GM18858 (cell line): Measurements from ENCODE around the gene METAP1.
"Not testable (repeated sequence)": the region's sequence is repeated elsewhere in the genome, so short reads cannot be mapped to it uniquely, and the experiment has no call there.

Source experiments
- ATAC-seq: cut with Tn5 transposase; IDR thresholded peaks from one replicate; pipeline ENCODE4 v1.9.1; 2021; ENCODE audit not compliant: unreplicated experiment

METAP1 gene

GRCh38 chr4:98996765-98997068, 1.2 kb downstream of the METAP1 start:
- ATAC-seq = no peak

- ATAC-seq = no peak
Measured at GRCh38 chr4:98997166-98997565, 1.6 kb downstream of the METAP1 start.

GRCh38 chr4:98998551-98998950, 3.0 kb downstream of the METAP1 start:
- no peak for ATAC-seq

GRCh38 chr4:99002279-99002678, 6.8 kb downstream of the METAP1 start:
- no peak for ATAC-seq

GRCh38 chr4:99008051-99008450, 12.5 kb downstream of the METAP1 start:
- ATAC-seq = no peak

- no peak for ATAC-seq
Measured at GRCh38 chr4:99011910-99012309, 16.4 kb downstream of the METAP1 start.

- no peak for ATAC-seq
Measured at GRCh38 chr4:99013402-99013843, 17.9 kb downstream of the METAP1 start.

DNA sequence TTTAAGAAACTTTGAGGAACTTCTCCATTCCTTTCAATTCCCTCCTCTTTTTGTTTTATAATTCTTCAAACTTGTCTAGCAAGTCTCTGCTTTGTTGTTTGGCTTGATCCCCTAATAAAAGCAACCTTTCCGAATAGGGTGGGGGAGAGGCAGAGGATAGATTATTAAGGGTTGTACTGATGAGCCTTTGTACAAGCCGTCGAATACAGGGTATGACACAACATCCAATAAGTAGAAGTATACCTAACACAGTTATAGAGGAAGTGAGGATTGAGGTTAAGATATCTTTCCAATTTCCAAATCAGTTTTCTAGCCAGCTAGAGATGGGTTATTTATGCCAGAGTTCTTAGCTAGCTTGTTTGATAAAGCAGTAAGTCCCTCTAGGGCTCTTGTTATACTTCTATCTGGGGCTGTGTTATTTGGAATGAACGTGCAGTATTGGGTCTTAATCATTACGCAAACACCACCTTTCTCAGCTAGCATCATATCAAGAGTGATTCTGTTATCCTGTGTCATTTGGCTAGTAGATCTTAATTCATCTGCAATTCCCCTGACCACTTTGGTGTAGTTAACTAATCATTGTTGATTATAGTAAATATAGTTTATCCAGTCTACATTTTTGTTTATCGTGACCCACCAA, 18.5 kb downstream of the METAP1 start:
- ATAC-seq = no peak

DNA sequence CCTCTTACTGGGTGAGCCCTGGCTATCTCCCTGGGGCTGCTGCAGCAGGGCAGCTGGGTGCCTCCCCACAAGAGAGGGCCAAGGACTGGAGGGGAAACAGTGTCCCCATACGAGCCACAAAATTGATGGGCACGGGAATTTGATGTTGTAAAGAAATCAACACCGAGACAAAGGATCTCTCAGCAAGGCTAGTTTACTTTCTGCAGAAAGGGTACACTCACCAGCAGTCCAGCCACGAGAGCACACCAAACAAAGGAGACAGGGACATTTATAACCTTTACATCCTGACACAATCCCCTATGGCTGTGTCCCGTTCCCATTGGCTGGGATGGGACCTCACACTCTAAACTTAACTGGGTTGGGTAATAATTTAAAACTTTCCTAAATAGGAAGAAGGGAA, 25.9 kb downstream of the METAP1 start:
- ATAC-seq = no peak

GRCh38 chr4:99022566-99022965, 27.0 kb downstream of the METAP1 start:
- ATAC-seq = no peak

DNA sequence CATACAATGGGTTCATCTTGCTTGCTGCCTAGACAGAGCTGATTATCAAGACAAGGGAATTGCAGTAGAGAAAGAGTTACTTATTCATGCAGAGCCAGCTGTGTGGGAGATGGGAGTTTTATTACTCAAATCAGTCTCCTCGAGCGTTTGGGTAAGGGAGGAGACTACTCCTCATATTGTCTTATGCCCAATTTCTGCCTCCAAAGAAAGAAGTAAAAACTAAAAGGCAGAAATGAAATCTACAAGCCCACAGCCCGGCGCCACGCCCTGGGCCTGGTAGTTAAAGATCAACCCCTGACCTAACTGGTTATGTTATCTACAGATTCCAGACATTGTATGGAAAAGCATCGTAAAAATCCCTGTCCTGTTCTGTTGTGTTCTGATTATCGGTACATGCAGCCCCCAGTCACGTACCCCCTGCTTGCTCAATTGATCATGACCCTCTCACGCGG, 28.3 kb downstream of the METAP1 start:
- ATAC-seq = not testable (repeated sequence)

DNA sequence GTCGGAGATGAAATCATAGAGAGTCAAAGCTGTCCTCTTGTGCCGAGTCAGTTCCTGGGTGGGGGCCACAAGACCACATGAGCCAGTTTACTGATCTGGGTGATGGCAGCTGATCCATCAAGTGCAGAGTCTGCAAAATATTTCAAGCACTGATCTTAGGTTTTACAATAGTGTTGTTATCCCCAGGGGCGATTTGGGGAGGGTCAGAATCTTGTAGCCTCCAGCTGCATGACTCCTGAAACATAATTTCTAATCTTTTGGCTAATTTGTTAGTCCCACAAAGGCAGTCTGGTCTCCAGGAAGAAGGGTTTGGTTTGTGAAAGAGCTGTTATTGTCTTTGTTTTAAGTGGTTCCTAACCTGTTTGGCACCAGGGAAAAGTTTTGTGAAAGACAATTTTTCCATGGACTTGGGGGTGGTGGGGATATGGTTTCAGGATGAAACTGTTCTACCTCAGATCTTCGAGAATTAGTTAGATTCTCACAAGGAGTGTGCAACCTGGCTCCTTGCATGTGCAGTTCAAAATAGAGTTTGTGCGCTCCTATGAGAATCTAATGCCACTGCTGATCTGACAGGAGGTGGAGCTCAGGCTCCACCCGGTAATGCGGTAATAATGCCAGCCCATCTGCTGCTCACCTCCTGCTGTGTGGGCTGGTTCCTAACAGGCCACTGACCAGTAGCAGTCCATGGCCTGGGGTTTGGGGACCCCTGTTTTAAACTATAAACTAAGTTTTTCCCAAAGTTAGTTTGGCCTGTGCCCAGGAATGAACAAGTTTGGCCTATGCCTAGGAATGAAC, 29.2 kb downstream of the METAP1 start:
- no peak for ATAC-seq

DNA sequence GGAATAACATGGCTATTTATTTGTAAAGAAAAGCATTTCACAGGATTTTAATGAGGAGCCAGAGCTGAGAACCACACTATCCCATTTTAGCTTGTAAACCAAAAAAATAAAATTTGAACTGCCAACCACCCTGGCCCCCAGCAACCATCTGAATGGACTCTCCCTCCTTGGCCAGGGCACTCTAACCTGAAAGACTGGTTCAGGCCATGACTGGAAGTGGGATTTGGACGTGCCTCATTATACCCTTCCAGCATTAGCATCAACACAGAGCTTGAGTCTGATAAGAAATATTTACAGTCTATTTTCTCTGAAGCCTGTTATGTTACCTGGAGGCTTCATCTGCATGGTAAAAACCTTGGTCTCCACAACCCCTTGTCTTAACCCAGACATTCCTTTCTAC, 30.0 kb downstream of the METAP1 start:
- ATAC-seq = no peak

- ATAC-seq = no peak
Measured at GRCh38 chr4:99027304-99027703, 31.8 kb downstream of the METAP1 start.

DNA sequence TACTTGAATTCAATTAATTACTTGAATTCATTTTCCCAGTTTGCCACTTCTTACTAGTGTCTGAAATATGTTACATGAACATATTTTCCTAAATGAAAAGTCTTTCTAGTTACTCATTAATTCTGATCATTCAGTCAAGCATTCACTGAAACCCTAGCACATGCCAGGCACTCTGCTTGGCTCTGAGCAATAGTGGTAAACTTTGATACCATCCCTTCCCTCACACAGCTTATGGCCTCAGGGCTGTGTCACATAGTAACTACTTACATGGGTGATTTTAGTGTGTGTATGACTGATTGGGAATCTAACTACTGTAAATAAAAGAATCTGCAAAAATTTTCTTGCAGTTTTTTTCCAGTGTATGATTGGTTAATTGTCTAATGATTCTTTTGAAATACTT, 32.7 kb downstream of the METAP1 start:
- ATAC-seq = peak; percentile 51

GRCh38 chr4:99029018-99029735, 33.7 kb downstream of the METAP1 start:
- ATAC-seq = no peak

DNA sequence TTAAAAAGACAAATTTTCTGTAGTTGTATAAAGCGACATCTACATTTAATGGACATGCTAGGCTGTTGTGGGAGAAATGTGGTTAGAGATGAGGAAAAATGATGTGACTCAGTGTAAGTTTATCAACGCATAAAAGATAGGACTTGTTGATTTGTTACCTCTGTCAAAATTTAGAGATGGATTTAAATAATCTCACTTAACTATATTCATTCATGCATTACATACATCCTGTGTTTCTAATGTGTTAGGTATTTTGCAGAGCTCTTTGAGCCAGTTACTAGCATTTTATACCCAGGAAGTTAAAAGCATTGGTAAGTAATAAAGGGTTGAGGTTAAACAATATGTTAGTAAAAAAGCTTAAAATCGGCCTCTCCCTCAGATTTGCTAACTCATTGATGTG, 34.3 kb downstream of the METAP1 start:
- ATAC-seq = no peak

GRCh38 chr4:99033956-99034355, 38.4 kb downstream of the METAP1 start:
- no peak for ATAC-seq

DNA sequence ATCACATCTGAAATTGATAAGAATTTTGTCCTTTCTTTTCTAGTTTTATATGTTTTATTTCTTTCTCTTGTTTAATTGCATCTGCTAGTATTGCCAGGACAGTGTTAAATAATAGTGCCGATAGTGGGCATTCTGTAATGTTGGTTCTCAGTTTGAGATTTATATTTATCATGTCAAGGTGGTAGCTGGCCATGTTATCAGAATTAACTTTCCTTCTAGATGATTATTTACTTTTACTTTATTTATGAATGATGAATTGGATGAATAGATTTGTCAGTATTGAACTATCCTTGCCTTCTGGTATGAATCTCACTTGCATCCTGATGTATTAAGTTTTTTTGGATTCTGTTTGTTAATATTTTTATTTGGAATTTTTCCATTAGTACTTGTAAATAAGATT, 42.7 kb downstream of the METAP1 start:
- ATAC-seq = no peak

DNA sequence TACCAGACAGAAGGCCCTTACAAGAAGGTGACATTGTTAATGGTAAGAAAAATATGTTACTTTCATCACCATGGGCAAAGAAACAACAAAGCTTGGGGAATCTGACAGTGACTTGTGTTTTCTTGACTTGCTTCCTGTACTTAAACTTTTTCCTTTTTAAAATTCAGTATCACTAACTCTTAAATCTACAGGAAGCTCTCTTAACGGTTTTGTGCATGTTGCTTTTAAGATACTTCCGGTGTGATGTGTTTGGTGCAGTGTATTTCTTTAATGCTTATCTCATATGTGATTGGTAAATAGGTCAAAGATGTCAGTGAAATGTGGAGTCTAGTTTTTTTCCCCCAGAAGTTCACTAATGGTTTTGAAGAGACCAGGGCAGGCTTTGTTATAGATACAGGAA, 47.8 kb downstream of the METAP1 start:
- peak; percentile 53 for ATAC-seq

DNA sequence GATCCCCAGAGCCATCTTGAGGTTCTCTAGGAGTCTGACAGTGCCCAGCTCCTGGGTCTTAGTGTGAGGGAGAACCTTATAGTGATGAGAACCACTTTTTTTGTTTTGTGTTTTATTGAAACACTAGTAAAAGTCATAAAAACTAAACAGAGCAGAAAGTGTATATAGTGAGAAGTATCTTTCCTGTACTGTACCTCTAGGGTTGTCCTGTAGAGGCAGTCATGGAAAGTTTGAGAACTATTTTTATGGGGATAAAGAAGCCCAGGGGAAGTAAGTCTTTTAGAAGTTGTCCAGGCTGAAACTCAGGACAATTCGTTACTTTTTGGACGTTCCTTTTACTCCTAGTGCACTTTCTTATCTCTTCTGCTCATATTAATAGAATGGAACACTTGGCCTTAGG, 52.2 kb downstream of the METAP1 start:
- ATAC-seq = no peak

GRCh38 chr4:99052902-99053301, 57.4 kb downstream of the METAP1 start:
- no peak for ATAC-seq
